Endothelial cell of umbilical vein (primary cell): ENCODE measurements around the gene CCDC91.

ENCODE experiments used
- CTCF ChIP-seq, 2 donors: IDR thresholded peaks; 1 replicate in 1 of 2; 2 replicates in 1 of 2; pipeline ENCODE4 v1.5.1; 2011; ENCODE audit warnings: low read length in 2 of 2, mild to moderate bottlenecking in 2 of 2, moderate library complexity in 2 of 2, control low read depth in 1 of 2, inconsistent platforms in 1 of 2, low read depth in 1 of 2; ENCODE audit not compliant: insufficient read depth in 1 of 2; ENCODE audit errors: extremely low read depth in 1 of 2
- EZH2 ChIP-seq: IDR thresholded peaks from 2 replicates; pipeline ENCODE4 v1.6.1; 2012; ENCODE audit warnings: borderline replicate concordance, low read depth, mild to moderate bottlenecking, moderate library complexity, low read length, inconsistent platforms; ENCODE audit not compliant: severe bottlenecking
- GATA2 ChIP-seq: IDR thresholded peaks from 2 replicates; pipeline ENCODE4 v1.7.0; 2011; ENCODE audit warnings: low read depth, mild to moderate bottlenecking, moderate library complexity, mixed read lengths, low read length; ENCODE audit not compliant: insufficient read length, insufficient read depth
- JUN ChIP-seq: IDR thresholded peaks from 2 replicates; pipeline ENCODE4 v1.6.1; 2011; ENCODE audit warnings: borderline replicate concordance, low read depth; ENCODE audit not compliant: insufficient read length, insufficient read depth
- MAX ChIP-seq: IDR thresholded peaks from 2 replicates; pipeline ENCODE4 v1.6.1; 2011; ENCODE audit not compliant: insufficient read depth, insufficient read length
- MYC ChIP-seq: IDR thresholded peaks from one replicate; pipeline ENCODE4 v1.6.1; 2011; ENCODE audit warnings: mild to moderate bottlenecking, low read depth, low read length
- POLR2A ChIP-seq: IDR thresholded peaks from 2 replicates; pipeline ENCODE4 v1.6.1; 2012; ENCODE audit warnings: low read depth, mild to moderate bottlenecking, control low read depth, low read length
- POLR2AphosphoS5 ChIP-seq: IDR thresholded peaks from 2 replicates; pipeline ENCODE4 v1.6.1; 2012; ENCODE audit warnings: low read depth, mild to moderate bottlenecking, control low read depth, low read length, moderate library complexity; ENCODE audit not compliant: insufficient read depth

GRCh38 chr12:28585146-28585545 lies 394.9 kb downstream of the CCDC91 start:
- TF ChIP-seq CTCF (IDR thresholded peaks at IDR 0.05; ENCODE audit: extremely low read depth in 1 of 2, insufficient read depth in 1 of 2, low read depth in 1 of 2, low read length in 2 of 2) = no peak
- TF ChIP-seq GATA2 = no peak
- TF ChIP-seq JUN = no peak
- no peak for TF ChIP-seq MAX
- TF ChIP-seq POLR2A = no peak
- TF ChIP-seq EZH2 = no peak
- TF ChIP-seq POLR2AphosphoS5 = no peak
- no peak for TF ChIP-seq MYC
